ENCODE results near the gene COL4A1. TPM values are rescaled to one million over a fixed set of nuclear protein-coding genes. Genes with fewer than 3 reads are reported as not detected.

Gene COL4A1
- total RNA-seq, 2 donors from 2014 or later, result 80.4 to 253 TPM

GRCh38 chr13:110123041-110123809 lies 183.7 kb downstream of the COL4A1 start:
- Histone ChIP-seq H3K4me3 (no peak overlapping the region), H3K27me3 (no peaks in the 10 kb centered on the region), H3K9me3 (no peaks in the 10 kb centered on the region), H3K4me1 (no peaks in the 10 kb centered on the region), H3K27ac (no peak overlapping the region), H3K36me3 (replicated peaks in 1 of 2; ENCODE audit: insufficient read depth in 1 of 2, low read depth in 2 of 2) (no peaks in the 10 kb centered on the region)
- TF ChIP-seq CTCF (IDR thresholded peaks at IDR 0.05), result no peak
- no peak for TF ChIP-seq POLR2A (IDR thresholded peaks at IDR 0.05)
- 61 to 67% methylated on average over 19 of the region's 19 CpGs for WGBS, 2 donors
- DNase-seq (no peak), ATAC-seq (no peak)
- intact Hi-C loops (cut with DNase I), result loop anchor here (10.0 kb wide), 1 partner anchor 1158 kb away; no protein-coding TSS in a partner anchor

- no peaks in the 10 kb centered on the region for H3K4me1 ChIP-seq
- no peaks in the 10 kb centered on the region for H3K36me3 ChIP-seq (replicated peaks in 1 of 2; ENCODE audit: insufficient read depth in 1 of 2, low read depth in 2 of 2)
- no peaks in the 10 kb centered on the region for H3K27me3 ChIP-seq
- intact Hi-C loops (cut with DNase I), result loop anchor here (10.0 kb wide), 1 partner anchor 1157 kb away; no protein-coding TSS in a partner anchor
- DNase-seq, result no peak
- no peak overlapping the region for H3K27ac ChIP-seq
- TF ChIP-seq CTCF (IDR thresholded peaks at IDR 0.05), result no peak
- no peak for ATAC-seq
- no peak overlapping the region for H3K4me3 ChIP-seq
- WGBS, 2 donors, result 32 to 42% methylated on average over 6 of the region's 6 CpGs
- H3K9me3 ChIP-seq, result no peaks in the 10 kb centered on the region
Measured at GRCh38 chr13:110121422-110122083, 185.4 kb downstream of the COL4A1 start.

- H3K4me1 ChIP-seq, result no peaks in the 10 kb centered on the region
- WGBS, 2 donors, result 59 to 64% methylated on average over 16 to 18 of the region's 18 CpGs
- TF ChIP-seq CTCF (IDR thresholded peaks at IDR 0.05), result no peak
- TF ChIP-seq POLR2A (IDR thresholded peaks at IDR 0.05), result no peak
- H3K36me3 ChIP-seq (replicated peaks in 1 of 2; ENCODE audit: insufficient read depth in 1 of 2, low read depth in 2 of 2), result no peaks in the 10 kb centered on the region
- no peaks in the 10 kb centered on the region for H3K9me3 ChIP-seq
- intact Hi-C loops (cut with DNase I), result loop anchor here (10.0 kb wide), 1 partner anchor 1155 kb away; no protein-coding TSS in a partner anchor
- DNase-seq (no peak), ATAC-seq (no peak)
- H3K27ac ChIP-seq, result no peak overlapping the region
- no peaks in the 10 kb centered on the region for H3K27me3 ChIP-seq
- no peak overlapping the region for H3K4me3 ChIP-seq
Measured at GRCh38 chr13:110119935-110120905, 186.7 kb downstream of the COL4A1 start.

- Histone ChIP-seq H3K4me3 (no peak overlapping the region), H3K27ac (no peak overlapping the region), H3K4me1 (no peaks in the 10 kb centered on the region), H3K36me3 (replicated peaks in 1 of 2; ENCODE audit: insufficient read depth in 1 of 2, low read depth in 2 of 2) (no peaks in the 10 kb centered on the region), H3K27me3 (no peaks in the 10 kb centered on the region), H3K9me3 (no peaks in the 10 kb centered on the region)
- WGBS, 2 donors, result 67 to 72% methylated on average over 10 to 11 of the region's 11 CpGs
- ATAC-seq, result no peak
- DNase-seq, result no peak
- TF ChIP-seq POLR2A (IDR thresholded peaks at IDR 0.05), result no peak
- TF ChIP-seq CTCF (IDR thresholded peaks at IDR 0.05), result no peak
- intact Hi-C loops (cut with DNase I), result no loop called here
Measured at GRCh38 chr13:110118106-110118505, 188.9 kb downstream of the COL4A1 start.
